ENCODE measurements around the gene PTGES2. TPM values are rescaled to one million over a fixed set of nuclear protein-coding genes. Genes with fewer than 3 reads are reported as not detected.
A peak's percentile ranks its signal among the peaks of the same experiment; 100 is the strongest.

Gene PTGES2
- total and polyA plus RNA-seq, 2 experiments from 2014 or later = 59.7 to 124 TPM

- H2AFZ ChIP-seq = no peak overlapping the region
- no peak overlapping the region for H3K4me3 ChIP-seq
- DNase-seq (ENCODE audit: low spot score) (no peak), ATAC-seq (no peak)
- no peaks in the 10 kb centered on the region for H3K9me3 Mint-ChIP-seq
- no peak overlapping the region for H3K4me2 ChIP-seq
- peaks cover 5% of the 10 kb centered on the region; the same call in 2 of the 3 replicates for H3K36me3 Mint-ChIP-seq (ENCODE audit: low read depth)
- peaks cover 38% of the 10 kb centered on the region for H3K4me1 Mint-ChIP-seq
- H3K27me3 ChIP-seq (ENCODE audit: insufficient read depth) = no peaks in the 10 kb centered on the region
- H3K27ac ChIP-seq (ENCODE audit: low read depth) = peak overlapping the region; percentile 74; the same call in 1 of the 2 replicates
- peaks cover 27% of the 10 kb centered on the region for H3K4me1 ChIP-seq (ENCODE audit: insufficient read depth)
- H3K27me3 Mint-ChIP-seq (ENCODE audit: insufficient read depth, low read depth, poor library complexity) = peaks cover 5% of the 10 kb centered on the region
- H3K9me2 ChIP-seq (ENCODE audit: insufficient read depth) = no peaks in the 10 kb centered on the region
- H3K36me3 ChIP-seq (ENCODE audit: insufficient read depth) = no peaks in the 10 kb centered on the region
- no peak overlapping the region; the same call in 1 of the 2 replicates for H3K27ac Mint-ChIP-seq
- peaks cover 7% of the 10 kb centered on the region; the same call in 1 of the 2 replicates for H3F3A ChIP-seq (replicated peaks; ENCODE audit: low read depth)
- TF ChIP-seq POLR2AphosphoS5 (IDR thresholded peaks at IDR 0.05; ENCODE audit: low read depth) (no peak), STAT1 (IDR thresholded peaks at IDR 0.05; ENCODE audit: unreplicated experiment) (no peak), NANOG (IDR thresholded peaks at IDR 0.05; ENCODE audit: borderline replicate concordance) (no peak), ETS1 (IDR thresholded peaks at IDR 0.05) (no peak), CREB1 (CRISPR knock-in tag; IDR thresholded peaks at IDR 0.05; ENCODE audit: low read depth) (no peak), ZNF462 (CRISPR knock-in tag; IDR thresholded peaks at IDR 0.05) (no peak), ZNF331 (CRISPR knock-in tag; IDR thresholded peaks at IDR 0.05; ENCODE audit: low read depth) (no peak), JUNB (IDR thresholded peaks at IDR 0.05; ENCODE audit: unreplicated experiment) (no peak), REST (IDR thresholded peaks at IDR 0.05; ENCODE audit: unreplicated experiment) (no peak), EZH2phosphoT487 (IDR thresholded peaks at IDR 0.05; ENCODE audit: unreplicated experiment) (no peak), EZH2 (IDR thresholded peaks at IDR 0.05; ENCODE audit: low read depth, unreplicated experiment) (no peak), ZNF114 (CRISPR knock-in tag; IDR thresholded peaks at IDR 0.05) (no peak), CTCF (conservative IDR thresholded peaks at IDR 0.05; ENCODE audit: low read depth in 2 of 2) (no peak)
- peaks cover 92% of the 10 kb centered on the region for H3K79me2 ChIP-seq (replicated peaks; ENCODE audit: insufficient read depth)
- no peak overlapping the region for H3K4me3 Mint-ChIP-seq
- H4K20me1 ChIP-seq (replicated peaks; ENCODE audit: insufficient read depth) = 0 out of 2 replicates have a peak, but pooled peaks cover 5% of the 10 kb centered on the region
Measured at GRCh38 chr9:128073253-128073886, 54.2 kb downstream of the PTGES2 start.

Measured in GM23338 (cell line).